KBM-7 (cell line): ENCODE measurements around the gene RNPEPL1.
"Not testable (repeated sequence)": the region's sequence is repeated elsewhere in the genome, so short reads cannot be mapped to it uniquely, and the experiment has no call there.

Source experiments
- DNase-seq: peaks from one replicate; pipeline ENCODE4 v3.0.0-alpha.2; 2015
- in situ Hi-C: fragments of 300-500 bp; cut with MboI; formaldehyde crosslinking; loops from 2 replicates; pipeline ENCODE4 v1.14.3; 2020; ENCODE audit warnings: low sequenced_read_pairs, low pct_unique_long_range_greater_than_20kb, mixed read lengths

Gene RNPEPL1, protein sequence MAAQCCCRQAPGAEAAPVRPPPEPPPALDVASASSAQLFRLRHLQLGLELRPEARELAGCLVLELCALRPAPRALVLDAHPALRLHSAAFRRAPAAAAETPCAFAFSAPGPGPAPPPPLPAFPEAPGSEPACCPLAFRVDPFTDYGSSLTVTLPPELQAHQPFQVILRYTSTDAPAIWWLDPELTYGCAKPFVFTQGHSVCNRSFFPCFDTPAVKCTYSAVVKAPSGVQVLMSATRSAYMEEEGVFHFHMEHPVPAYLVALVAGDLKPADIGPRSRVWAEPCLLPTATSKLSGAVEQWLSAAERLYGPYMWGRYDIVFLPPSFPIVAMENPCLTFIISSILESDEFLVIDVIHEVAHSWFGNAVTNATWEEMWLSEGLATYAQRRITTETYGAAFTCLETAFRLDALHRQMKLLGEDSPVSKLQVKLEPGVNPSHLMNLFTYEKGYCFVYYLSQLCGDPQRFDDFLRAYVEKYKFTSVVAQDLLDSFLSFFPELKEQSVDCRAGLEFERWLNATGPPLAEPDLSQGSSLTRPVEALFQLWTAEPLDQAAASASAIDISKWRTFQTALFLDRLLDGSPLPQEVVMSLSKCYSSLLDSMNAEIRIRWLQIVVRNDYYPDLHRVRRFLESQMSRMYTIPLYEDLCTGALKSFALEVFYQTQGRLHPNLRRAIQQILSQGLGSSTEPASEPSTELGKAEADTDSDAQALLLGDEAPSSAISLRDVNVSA

GRCh38 chr2:240567872-240568677 lies at the start of gene RNPEPL1:
RNPEPL1 (plus strand) TSS chr2:240568484; CDS start chr2:240568587, 103 bp downstream.
- in situ Hi-C loops: no loop called here
- peak; percentile 52 for DNase-seq

- in situ Hi-C loops: no loop called here
- no peak for DNase-seq
Observed at GRCh38 chr2:240518981-240519380, 49.3 kb upstream of the RNPEPL1 start.

GRCh38 chr2:240519396-240520129 lies 48.7 kb upstream of the RNPEPL1 start:
- in situ Hi-C loops: no loop called here
- DNase-seq: no peak

DNA sequence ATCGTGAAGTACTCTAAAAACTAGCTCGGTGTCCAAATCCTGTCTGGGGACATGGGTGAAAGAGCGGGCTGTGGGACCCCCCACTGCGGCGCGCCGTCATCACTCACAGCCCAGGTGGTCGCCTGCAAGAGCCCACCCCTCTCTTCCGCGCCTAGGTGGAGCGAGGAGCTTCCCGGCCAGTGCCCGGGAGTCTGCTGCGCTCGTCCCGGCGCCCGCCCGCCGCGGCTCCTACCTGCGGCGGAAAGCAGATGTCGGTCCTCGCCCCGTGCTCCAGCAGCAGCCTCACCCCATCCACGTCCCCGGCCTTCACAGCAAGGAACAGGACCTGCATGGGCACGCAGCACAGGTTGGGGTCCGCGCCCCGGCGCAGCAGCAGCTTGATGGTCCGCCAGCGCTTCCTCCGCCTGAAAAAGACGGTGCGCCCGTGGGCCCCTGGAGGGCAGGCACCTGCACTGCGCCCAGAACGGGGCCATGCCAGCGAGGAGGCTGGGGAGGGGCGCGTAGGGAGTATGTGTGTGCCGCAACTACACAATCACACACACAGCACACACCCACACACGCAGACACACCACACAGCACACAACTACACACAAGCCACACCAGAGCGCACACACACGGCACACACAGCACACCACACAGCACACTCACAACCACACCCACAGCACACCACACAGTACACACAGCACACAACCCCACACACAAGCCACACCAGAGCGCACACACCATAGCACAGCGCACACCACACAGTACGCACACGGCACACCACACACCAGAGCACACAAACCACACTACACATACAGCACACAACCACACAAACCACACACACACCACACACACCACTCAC lies 47.9 kb upstream of the RNPEPL1 start:
- no peak for DNase-seq
- in situ Hi-C loops: no loop called here

DNA sequence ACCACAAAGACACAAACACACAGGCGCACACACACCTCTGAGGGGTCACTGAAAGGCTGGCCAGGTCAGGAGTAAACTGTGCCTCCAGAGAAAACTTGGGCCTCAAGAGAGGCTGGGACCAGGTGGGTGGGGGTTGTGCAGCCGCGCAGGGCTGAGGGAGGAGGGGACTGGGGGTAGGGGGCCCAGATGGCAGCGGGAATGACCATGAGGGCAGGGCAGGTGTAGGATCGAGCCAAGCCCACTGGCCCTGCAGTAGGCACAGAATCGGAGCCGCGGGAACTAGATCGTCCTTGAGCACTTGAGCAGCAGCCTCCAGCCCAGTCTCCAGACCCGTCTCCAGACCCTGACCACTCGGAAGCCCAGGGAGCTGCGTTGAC lies 47.3 kb upstream of the RNPEPL1 start:
- in situ Hi-C loops: no loop called here

GRCh38 chr2:240521885-240522284 lies 46.4 kb upstream of the RNPEPL1 start:
- in situ Hi-C loops, DNase-seq: not testable (repeated sequence)

More for the DNA sequence above, 47.3 kb upstream of the RNPEPL1 start:
- DNase-seq: no peak

DNA sequence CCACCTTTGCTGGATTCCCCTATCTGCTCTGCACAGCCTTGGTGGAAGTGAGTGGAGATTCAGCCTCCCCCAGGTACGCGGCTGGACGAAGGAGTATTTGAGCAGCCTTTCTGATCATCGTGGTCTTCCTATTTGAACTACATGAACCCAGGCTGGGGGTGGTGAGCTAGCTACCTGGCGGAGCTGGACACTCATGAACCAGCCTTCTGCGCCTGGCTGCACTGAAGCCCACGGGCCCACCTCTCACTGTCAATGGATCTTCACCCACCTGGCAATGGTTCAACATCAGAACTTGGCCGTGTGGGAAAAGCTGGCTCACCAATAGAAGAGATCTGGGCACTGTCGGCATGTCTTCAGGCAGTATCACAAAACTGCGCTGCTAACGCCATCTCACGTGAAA lies 45.9 kb upstream of the RNPEPL1 start:
- DNase-seq: no peak
- in situ Hi-C loops: no loop called here

- no peak for DNase-seq
- in situ Hi-C loops: no loop called here
Observed at GRCh38 chr2:240523451-240524281, 44.6 kb upstream of the RNPEPL1 start.

- in situ Hi-C loops: no loop called here
- peak; percentile 79 for DNase-seq
Observed at GRCh38 chr2:240524963-240525718, 43.1 kb upstream of the RNPEPL1 start.

GRCh38 chr2:240525802-240526201 lies 42.5 kb upstream of the RNPEPL1 start:
- DNase-seq: no peak
- in situ Hi-C loops: no loop called here

- DNase-seq: no peak
- in situ Hi-C loops: no loop called here
Observed at GRCh38 chr2:240526521-240526920, 41.8 kb upstream of the RNPEPL1 start.

DNA sequence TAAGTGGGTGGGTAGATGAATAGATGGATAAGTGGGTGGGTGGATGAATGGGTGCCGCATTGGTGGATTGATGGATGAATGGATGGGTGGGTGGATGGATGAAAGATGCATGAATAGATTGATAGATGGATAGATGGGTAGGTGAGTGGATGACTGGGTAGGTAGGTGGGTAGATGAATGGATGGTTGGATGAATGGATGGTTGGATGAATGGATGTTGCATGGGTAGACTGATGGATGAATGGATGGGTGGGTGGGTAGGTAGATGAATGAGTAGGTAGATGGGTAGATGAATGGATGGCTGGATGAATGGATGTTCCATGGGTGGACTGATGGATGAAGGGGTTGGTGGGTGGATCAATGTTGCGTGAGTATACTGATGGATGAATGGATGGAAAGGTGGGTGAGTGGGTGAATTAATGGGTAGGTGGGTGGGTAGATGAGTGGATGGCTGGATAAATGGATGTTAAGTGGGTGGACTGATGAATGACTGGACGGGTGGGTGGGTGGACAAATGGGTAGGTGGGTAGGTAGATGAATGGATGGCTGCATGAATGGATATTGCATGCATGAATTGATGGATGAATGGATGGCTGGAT lies 41.0 kb upstream of the RNPEPL1 start:
- in situ Hi-C loops: no loop called here
- no peak for DNase-seq

DNA sequence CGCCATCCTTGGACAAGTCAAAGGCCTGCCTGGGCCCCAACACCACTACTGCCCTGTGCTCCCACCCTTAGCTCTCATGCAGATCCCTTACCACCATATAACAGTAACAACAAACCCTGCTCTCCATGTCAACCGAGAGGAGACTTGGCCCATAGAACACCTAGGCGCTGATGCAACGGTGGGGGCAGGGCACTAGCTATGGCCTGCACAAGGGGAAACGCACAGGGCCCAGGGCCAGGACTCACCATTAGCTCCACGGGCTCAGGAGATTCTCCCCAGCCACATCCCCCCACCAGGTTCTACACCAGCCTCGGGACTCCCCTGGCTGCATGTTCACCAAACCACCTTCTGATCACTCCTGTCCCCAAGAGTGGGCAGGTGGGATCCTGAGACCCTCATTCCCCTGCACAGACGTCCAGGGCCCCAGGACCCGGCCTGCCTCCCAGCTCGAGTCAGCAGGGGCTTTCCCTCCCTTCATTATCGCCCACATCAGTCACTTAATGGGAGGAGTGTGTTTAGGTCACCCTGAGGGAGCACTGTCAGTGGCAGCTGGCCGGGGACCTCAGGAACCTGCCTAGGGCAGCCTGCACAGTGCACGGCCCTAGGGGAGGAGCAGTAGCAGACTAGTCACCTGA lies 39.8 kb upstream of the RNPEPL1 start:
- in situ Hi-C loops: no loop called here

GRCh38 chr2:240529344-240529999 lies 38.8 kb upstream of the RNPEPL1 start:
- in situ Hi-C loops: no loop called here

More for the DNA sequence above, 39.8 kb upstream of the RNPEPL1 start:
- no peak for DNase-seq

GRCh38 chr2:240530181-240530580 lies 38.1 kb upstream of the RNPEPL1 start:
- in situ Hi-C loops: no loop called here
- DNase-seq: no peak

More at GRCh38 chr2:240529344-240529999, 38.8 kb upstream of the RNPEPL1 start:
- no peak for DNase-seq
